BE2C (cell line): ENCODE results near the gene CFAP53.
"Not testable (repeated sequence)": the region's sequence is repeated elsewhere in the genome, so short reads cannot be mapped to it uniquely, and the experiment has no call there.

Experiments used
- DNase-seq: peaks from one replicate; pipeline ENCODE4 v3.0.0-alpha.2; 2020
- H3K27me3 ChIP-seq: fragments of 250-450 bp; sonication (Bioruptor Pico); 2 replicates; pipeline ENCODE4 v1.5.1; 2020; ENCODE audit warnings: mild to moderate bottlenecking
- H3K36me3 ChIP-seq: fragments of 250-450 bp; sonication (Bioruptor Pico); 2 replicates; pipeline ENCODE4 v1.5.1; 2020; ENCODE audit warnings: mild to moderate bottlenecking
- H3K4me1 ChIP-seq: fragments of 250-450 bp; sonication (Bioruptor Pico); 2 replicates; pipeline ENCODE4 v1.5.1; 2020
- H3K4me3 ChIP-seq: 2 replicates; pipeline ENCODE4 v1.5.1; 2011; ENCODE audit warnings: low read depth, low read length
- H3K9me3 ChIP-seq: fragments of 250-450 bp; sonication (Bioruptor Pico); 2 replicates; pipeline ENCODE4 v1.5.1; 2020
- CTCF ChIP-seq: IDR thresholded peaks from 2 replicates; pipeline ENCODE4 v1.5.1; 2012; ENCODE audit warnings: mild to moderate bottlenecking, low read depth, low read length

Gene CFAP53

GRCh38 chr18:50311650-50312049, 45.4 kb upstream of the CFAP53 start:
- H3K4me1 ChIP-seq, result no peaks in the 10 kb centered on the region
- no peak overlapping the region for H3K4me3 ChIP-seq
- TF ChIP-seq CTCF, result no peak
- no peaks in the 10 kb centered on the region for H3K27me3 ChIP-seq
- no peaks in the 10 kb centered on the region for H3K9me3 ChIP-seq
- no peaks in the 10 kb centered on the region for H3K36me3 ChIP-seq
- DNase-seq, result no peak

GRCh38 chr18:50310080-50310479, 43.8 kb upstream of the CFAP53 start:
- Histone ChIP-seq H3K4me1 (no peaks in the 10 kb centered on the region), H3K9me3 (no peaks in the 10 kb centered on the region), H3K36me3 (no peaks in the 10 kb centered on the region), H3K27me3 (no peaks in the 10 kb centered on the region), H3K4me3 (peak overlapping the region; percentile 66)
- TF ChIP-seq CTCF, result no peak
- peak; percentile 42 for DNase-seq

GRCh38 chr18:50308851-50309250, 42.6 kb upstream of the CFAP53 start:
- H3K4me1 ChIP-seq, H3K36me3 ChIP-seq, H3K4me3 ChIP-seq, DNase-seq, H3K9me3 ChIP-seq, H3K27me3 ChIP-seq: not testable (repeated sequence)

- Histone ChIP-seq H3K27me3 (no peaks in the 10 kb centered on the region), H3K36me3 (no peaks in the 10 kb centered on the region), H3K4me3 (peak overlapping the region; percentile 47), H3K9me3 (no peaks in the 10 kb centered on the region), H3K4me1 (no peaks in the 10 kb centered on the region)
- no peak for TF ChIP-seq CTCF
- peak; percentile 85 for DNase-seq
Measured at GRCh38 chr18:50307738-50308470, 41.6 kb upstream of the CFAP53 start.

GRCh38 chr18:50307400-50307737, 41.1 kb upstream of the CFAP53 start:
- no peak for TF ChIP-seq CTCF
- Histone ChIP-seq H3K36me3 (no peaks in the 10 kb centered on the region), H3K27me3 (no peaks in the 10 kb centered on the region), H3K9me3 (no peaks in the 10 kb centered on the region), H3K4me3 (peak overlapping the region; percentile 47), H3K4me1 (no peaks in the 10 kb centered on the region)
- DNase-seq, result no peak

GRCh38 chr18:50306944-50307343, 40.6 kb upstream of the CFAP53 start:
- DNase-seq, result no peak
- H3K4me1 ChIP-seq, result no peaks in the 10 kb centered on the region
- 0 out of 2 replicates have a peak overlapping the region, but pooled peaks have one; percentile 47 for H3K4me3 ChIP-seq
- no peak for TF ChIP-seq CTCF
- H3K27me3 ChIP-seq, result no peaks in the 10 kb centered on the region
- no peaks in the 10 kb centered on the region for H3K36me3 ChIP-seq
- no peaks in the 10 kb centered on the region for H3K9me3 ChIP-seq
